ENCODE data around the gene IMPACT. TPM values are rescaled to one million over a fixed set of nuclear protein-coding genes. Genes with fewer than 3 reads are reported as not detected.

The IMPACT gene
- total and polyA plus RNA-seq, 2 of the 8 experiments (the other 6 are each of a cell fraction or from before 2014, with no cell fraction given), result 31.1 to 44.6 TPM

DNA sequence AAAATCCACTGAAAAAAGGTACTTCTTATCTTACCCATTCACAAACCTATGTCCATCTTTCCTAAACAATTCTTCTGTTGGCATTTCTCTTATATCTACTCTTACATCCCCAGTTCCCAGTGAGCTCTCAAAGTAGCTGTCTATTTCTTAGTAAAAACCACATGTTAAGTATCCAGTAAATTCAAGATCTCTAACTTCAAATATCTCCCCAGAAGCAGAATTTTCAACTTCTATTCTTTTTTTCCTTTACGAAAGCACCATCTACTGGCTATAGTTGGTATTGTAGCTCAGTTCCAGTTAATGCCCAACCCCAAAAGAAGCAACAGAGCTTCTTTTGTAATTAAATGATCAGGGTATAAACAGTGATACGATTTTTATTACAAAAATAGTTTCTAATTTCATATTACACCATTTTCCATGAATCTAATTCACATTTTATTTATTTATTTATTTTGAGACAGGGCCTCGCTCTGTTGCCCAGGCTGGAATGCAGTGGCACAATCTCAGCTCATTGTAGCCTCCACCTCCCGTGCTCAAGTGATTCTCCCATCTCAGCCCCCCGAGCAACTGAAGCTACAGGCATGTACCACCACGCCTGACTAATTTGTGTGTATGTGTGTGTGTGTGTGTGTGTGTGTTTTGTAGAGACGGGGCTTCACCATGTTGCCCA lies 62.5 kb downstream of the IMPACT start (continued):
- TF ChIP-seq MAFK (IDR thresholded peaks at IDR 0.05; ENCODE audit: low read depth, low read length), result no peak
- TF ChIP-seq POLR2A (IDR thresholded peaks at IDR 0.05; ENCODE audit: control extremely low read depth in 1 of 2, low read depth in 2 of 2, low read length in 2 of 2), result no peak
- peak; percentile 67 for TF ChIP-seq RAD21 (IDR thresholded peaks at IDR 0.05 in 1 of 2, conservative IDR thresholded peaks at IDR 0.05 in 1 of 2; ENCODE audit: low read depth in 2 of 2, low read length in 2 of 2)
- no peak for TF ChIP-seq SP2 (IDR thresholded peaks at IDR 0.05; ENCODE audit: low read length)
- no peak for TF ChIP-seq TAF7 (optimal IDR thresholded peaks at IDR 0.05; ENCODE audit: borderline replicate concordance, low read depth, low read length)
- no peak for TF ChIP-seq NANOG (IDR thresholded peaks at IDR 0.05; ENCODE audit: insufficient read depth, low read depth, low read length, poor library complexity, severe bottlenecking)

All from H1 (cell line).